Mucosa of rectum (tissue), 2 donors: Measurements from ENCODE around the gene TCHP.

Source experiments
- H3K27ac ChIP-seq, 2 donors: one replicate each; pipeline ENCODE4 v1.7.0; 2013; ENCODE audit warnings: inconsistent platforms in 2 of 2, low read depth in 2 of 2, low read length in 2 of 2
- H3K27me3 ChIP-seq, 2 donors: one replicate each; pipeline ENCODE4 v1.7.0; 2013; ENCODE audit warnings: low read length in 2 of 2; ENCODE audit not compliant: control insufficient read depth in 2 of 2, insufficient read depth in 2 of 2
- H3K36me3 ChIP-seq, 2 donors: one replicate each; pipeline ENCODE4 v1.7.0; 2013; ENCODE audit warnings: low read length in 2 of 2; ENCODE audit not compliant: control insufficient read depth in 2 of 2, insufficient read depth in 2 of 2
- H3K4me1 ChIP-seq, 2 donors: one replicate each; pipeline ENCODE4 v1.7.0; 2013; ENCODE audit warnings: low read length in 2 of 2, mild to moderate bottlenecking in 1 of 2; ENCODE audit not compliant: control insufficient read depth in 2 of 2, insufficient read depth in 2 of 2
- H3K4me3 ChIP-seq, 2 donors: one replicate each; pipeline ENCODE4 v1.7.0; 2013; ENCODE audit warnings: low read length in 2 of 2
- H3K9ac ChIP-seq, 2 donors: one replicate each; pipeline ENCODE4 v1.7.0; 2013; ENCODE audit warnings: low read length in 2 of 2, low read depth in 1 of 2, mild to moderate bottlenecking in 1 of 2
- H3K9me3 ChIP-seq, 2 donors: one replicate each; pipeline ENCODE4 v1.7.0; 2013; ENCODE audit warnings: low read length in 2 of 2; ENCODE audit not compliant: control insufficient read depth in 2 of 2
- donor health status: healthy.
- donor health status: Normal muscosa, but diverticular disease.

The TCHP gene

DNA sequence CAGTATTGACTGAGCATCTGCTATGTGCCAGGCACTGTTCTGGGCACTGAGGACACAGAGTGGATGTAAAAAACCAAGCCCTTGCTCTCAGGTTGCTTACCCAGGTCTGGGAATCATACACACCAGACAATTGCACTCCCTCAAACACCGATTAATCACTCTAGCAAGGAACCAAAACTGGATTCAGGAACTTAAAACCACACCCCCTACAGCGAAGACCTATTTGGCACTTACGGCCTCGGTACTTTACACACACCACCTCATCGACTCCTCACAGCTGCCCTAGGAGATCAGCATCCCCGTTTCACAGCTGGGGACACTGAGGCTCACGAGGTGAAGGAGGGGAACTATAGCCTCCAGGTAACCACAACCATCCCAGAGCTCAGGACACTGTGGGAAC is 21.3 kb upstream of the TCHP start:
- Histone ChIP-seq H3K9ac (peak overlapping the region; percentile 85 to 99), H3K9me3 (no peaks in the 10 kb centered on the region), H3K4me1 (peaks cover 41 to 51% of the 10 kb centered on the region in 2 donors), H3K36me3 (no peaks in the 10 kb centered on the region), H3K27ac (peak overlapping the region; percentile 9 to 14), H3K4me3 (peak overlapping the region; percentile 76 to 98), H3K27me3 (no peaks in the 10 kb centered on the region)

GRCh38 chr12:109879351-109880042 is 20.6 kb upstream of the TCHP start:
- H3K36me3 ChIP-seq, result no peaks in the 10 kb centered on the region
- peak overlapping the region; percentile 76 to 98 for H3K4me3 ChIP-seq
- H3K9me3 ChIP-seq, result no peaks in the 10 kb centered on the region
- no peaks in the 10 kb centered on the region for H3K27me3 ChIP-seq
- peak overlapping the region; percentile 85 to 99 for H3K9ac ChIP-seq
- H3K4me1 ChIP-seq, result peaks cover 36 to 45% of the 10 kb centered on the region in 2 donors
- H3K27ac ChIP-seq, result peak overlapping the region; percentile 14 to 76

- H3K4me3 ChIP-seq, result peak within 1 kb of the TSS; percentile 76 to 98
- peaks cover 32 to 37% of the 10 kb centered on the region in 2 donors for H3K4me1 ChIP-seq
- no peaks in the 10 kb centered on the region for H3K9me3 ChIP-seq
- H3K36me3 ChIP-seq, result no peaks in the 10 kb centered on the region
- no peaks in the 10 kb centered on the region for H3K27me3 ChIP-seq
- peak within 1 kb of the TSS; percentile 85 to 99 for H3K9ac ChIP-seq
- peak within 1 kb of the TSS; percentile 48 to 76 for H3K27ac ChIP-seq
These were observed 19.8 kb upstream of the TCHP start, which contains the start of gene GLTP for GRCh38 chr12:109880043-109880931. TSS of gene GLTP (minus strand) at chr12:109880541. CDS start at chr12:109880374, 167 bp downstream.

DNA sequence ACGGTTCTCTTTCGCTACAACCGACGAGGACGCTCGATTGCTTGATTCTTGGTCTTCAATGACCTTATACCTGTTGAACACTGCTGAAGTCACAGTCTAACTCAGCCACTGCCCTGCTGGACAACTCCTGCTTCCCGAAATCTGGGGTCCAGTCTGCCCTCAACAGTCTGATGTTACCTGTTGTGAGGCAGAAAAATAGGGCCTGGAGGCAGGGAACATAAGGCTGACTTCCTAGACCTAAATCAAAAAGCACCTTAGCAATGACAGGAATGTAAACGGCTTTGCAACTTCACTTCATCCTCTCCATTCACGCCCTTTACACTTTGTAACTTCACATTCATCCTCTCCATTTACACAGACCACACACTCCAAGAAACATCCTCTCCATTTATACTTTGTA is 19.1 kb upstream of the TCHP start:
- Histone ChIP-seq H3K9ac (peak overlapping the region; percentile 53 to 72), H3K4me1 (peaks cover 28 to 33% of the 10 kb centered on the region in 2 donors), H3K27me3 (no peaks in the 10 kb centered on the region), H3K27ac (no peak overlapping the region), H3K36me3 (no peaks in the 10 kb centered on the region), H3K4me3 (peak overlapping the region; percentile 66 to 74), H3K9me3 (no peaks in the 10 kb centered on the region)

GRCh38 chr12:109881752-109882151 is 18.3 kb upstream of the TCHP start:
- H3K27ac ChIP-seq, result no peak overlapping the region
- no peaks in the 10 kb centered on the region for H3K27me3 ChIP-seq
- H3K36me3 ChIP-seq, result no peaks in the 10 kb centered on the region
- no peaks in the 10 kb centered on the region for H3K9me3 ChIP-seq
- peaks cover 27% of the 10 kb centered on the region in 2 donors for H3K4me1 ChIP-seq
- H3K4me3 ChIP-seq, result no peak overlapping the region
- H3K9ac ChIP-seq, result no peak overlapping the region

- Histone ChIP-seq H3K27me3 (no peaks in the 10 kb centered on the region), H3K4me3 (no peak overlapping the region), H3K9ac (no peak overlapping the region), H3K4me1 (peaks cover 18 to 21% of the 10 kb centered on the region in 2 donors), H3K36me3 (no peaks in the 10 kb centered on the region), H3K9me3 (no peaks in the 10 kb centered on the region), H3K27ac (no peak overlapping the region)
These were observed 16.6 kb upstream of the TCHP start for GRCh38 chr12:109883461-109883860.

DNA sequence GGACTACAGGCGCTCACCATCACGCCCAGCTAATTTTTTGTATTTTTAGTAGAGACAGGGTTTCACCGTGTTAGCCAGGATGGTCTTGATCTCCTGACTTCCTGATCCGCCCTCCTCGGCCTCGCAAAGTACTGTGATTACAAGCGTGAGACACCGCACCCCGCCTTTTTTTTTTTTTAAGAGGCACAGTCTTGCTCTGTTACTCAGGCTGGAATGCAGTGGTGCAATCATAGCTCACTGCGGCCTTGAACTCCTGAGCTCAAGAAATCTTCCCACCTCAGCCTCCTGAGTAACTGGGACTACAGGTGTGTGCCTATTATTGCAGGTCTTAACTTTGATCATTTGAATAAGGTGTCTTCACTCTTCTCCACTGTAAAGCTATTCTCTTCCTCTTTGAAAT is 14.5 kb upstream of the TCHP start:
- no peak overlapping the region for H3K27ac ChIP-seq
- no peaks in the 10 kb centered on the region for H3K9me3 ChIP-seq
- H3K4me1 ChIP-seq, result peaks cover 4 to 11% of the 10 kb centered on the region in 2 donors
- H3K36me3 ChIP-seq, result no peaks in the 10 kb centered on the region
- H3K4me3 ChIP-seq, result no peak overlapping the region
- H3K9ac ChIP-seq, result no peak overlapping the region
- H3K27me3 ChIP-seq, result no peaks in the 10 kb centered on the region

- Histone ChIP-seq H3K9ac (no peak overlapping the region), H3K4me3 (no peak overlapping the region), H3K27me3 (no peaks in the 10 kb centered on the region), H3K9me3 (no peaks in the 10 kb centered on the region), H3K4me1 (peaks cover 0 to 13% of the 10 kb centered on the region in 2 donors), H3K27ac (peak overlapping the region; percentile 4 to 43), H3K36me3 (no peaks in the 10 kb centered on the region)
These were observed 11.7 kb upstream of the TCHP start for GRCh38 chr12:109888179-109889020.

GRCh38 chr12:109890620-109891170 is 9.4 kb upstream of the TCHP start:
- Histone ChIP-seq H3K36me3 (no peaks in the 10 kb centered on the region), H3K4me1 (peaks cover 0 to 13% of the 10 kb centered on the region in 2 donors), H3K4me3 (no peak overlapping the region), H3K27ac (no peak overlapping the region), H3K9me3 (no peaks in the 10 kb centered on the region), H3K9ac (no peak overlapping the region), H3K27me3 (no peaks in the 10 kb centered on the region)
